Right lobe of liver (tissue), 6 donors: ENCODE data around the gene S1PR3. TPM values are rescaled to one million over a fixed set of nuclear protein-coding genes. Genes with fewer than 3 reads are reported as not detected.

ENCODE experiments used
- ATAC-seq, 4 donors: fragments of 200-7000 bp; cut with Tn5 transposase; one replicate each; pipeline ENCODE4 v1.9.1; 2020; ENCODE audit warnings: mild to moderate bottlenecking in 4 of 4, moderate library complexity in 4 of 4
- DNase-seq, 3 donors: peaks; one replicate each; pipeline ENCODE4 v3.0.0-alpha.2; 2020
- H3K27ac ChIP-seq, 3 donors: fragments of 200-600 bp; one replicate each; pipeline ENCODE4 v1.8.0; 2022
- H3K27me3 ChIP-seq, 2 donors: fragments of 200-600 bp; one replicate each; pipeline ENCODE4 v1.8.0; 2022
- H3K36me3 ChIP-seq, 4 donors: fragments of 200-600 bp; sonication (generic) in 1 of 4; one replicate each; pipeline versions ENCODE4 v1.5.1 to v1.8.0; 2017 to 2022; ENCODE audit warnings: control low read depth in 1 of 4
- H3K4me1 ChIP-seq, 4 donors: fragments of 200-600 bp; sonication (generic) in 1 of 4; one replicate each; pipeline versions ENCODE4 v1.5.1 to v1.8.0; 2017 to 2022; ENCODE audit warnings: control low read depth in 1 of 4
- H3K4me3 ChIP-seq, 3 donors: fragments of 200-600 bp; one replicate each; pipeline ENCODE4 v1.8.0; 2022
- H3K9me3 ChIP-seq, 4 donors: fragments of 200-600 bp; sonication (generic) in 1 of 4; one replicate each; pipeline versions ENCODE4 v1.5.1 to v1.8.0; 2017 to 2022; ENCODE audit warnings: control low read depth in 1 of 4
- CTCF ChIP-seq, 4 donors: fragments of 200-600 bp in 3 of 4; fragments of 450-650 bp in 1 of 4; IDR thresholded peaks; one replicate each; pipeline versions ENCODE4 v1.5.1 to v1.8.0; 2016 to 2022; ENCODE audit warnings: antibody characterized with exemption in 4 of 4, mild to moderate bottlenecking in 2 of 4
- POLR2A ChIP-seq: fragments of 450-650 bp; IDR thresholded peaks from one replicate; pipeline ENCODE4 v1.6.1; 2017; ENCODE audit warnings: antibody characterized with exemption, mild to moderate bottlenecking
- WGBS: methylation state at CpG from one replicate; pipeline ENCODE4 v1.1.6; 2018; ENCODE audit warnings: low coverage, low lambda C conversion rate; ENCODE audit not compliant: insufficient coverage; ENCODE audit errors: missing lambda C conversion rate; 5-methylcytosine and 5-hydroxymethylcytosine counted together
- intact Hi-C, 2 donors: fragments of 100-400 bp; cut with DNase I; formaldehyde crosslinking; loops; one replicate each; pipeline versions ENCODE4 v1.11.2 to v1.14.1; 2022
- total RNA-seq, 6 experiments: library from RNA; depleted of rRNA in 2 of 6; stranded (reverse); fragments of >200 nt in 2 of 6; fragmentation: NEBNext Ultra II Directional in 3 of 6; extraction: Animal tissue kit (Norgen Biotek cat#: 25700) in 3 of 6; gene quantifications; one replicate each; pipeline versions ENCODE4 v1.1.0 to v1.2.4, GENCODE V29; 2016 to 2023
- donor health status: DM: no; HTN: yes; CAD: no.
- donor health status: DM: no; HTN: no; CAD: no.
- donor health status: DM: no; HTN: no; CAD: no.
- donor health status: DM: no; HTN: yes; CAD: no.
- donor health status: DM: no; HTN: yes; CAD: no.

S1PR3 gene
- total RNA-seq, 6 experiments from 2014 or later: 1.0 to 9.5 (median 5.0) TPM

GRCh38 chr9:88951155-88951542 is 40.1 kb upstream of the S1PR3 start:
- DNase-seq: no peak
- Histone ChIP-seq H3K36me3 (no peaks in the 10 kb centered on the region), H3K27ac (no peak overlapping the region), H3K27me3 (no peaks in the 10 kb centered on the region), H3K4me1 (no peaks in the 10 kb centered on the region), H3K9me3 (no peaks in the 10 kb centered on the region), H3K4me3 (no peak overlapping the region)
- TF ChIP-seq POLR2A: no peak
- TF ChIP-seq CTCF (IDR thresholded peaks at IDR 0.05): no peak
- no CpG with 5 or more reads among the region's 1 CpG for WGBS
- ATAC-seq: no peak
- intact Hi-C loops: no loop called here

GRCh38 chr9:88952086-88952615 is 39.1 kb upstream of the S1PR3 start:
- intact Hi-C loops: no loop called here
- ATAC-seq (no peak), DNase-seq (no peak)
- Histone ChIP-seq H3K27me3 (no peaks in the 10 kb centered on the region), H3K27ac (no peak overlapping the region), H3K36me3 (no peaks in the 10 kb centered on the region), H3K4me1 (no peaks in the 10 kb centered on the region), H3K9me3 (no peaks in the 10 kb centered on the region), H3K4me3 (no peak overlapping the region)
- no CpG with 5 or more reads among the region's 2 CpGs for WGBS
- no peak for TF ChIP-seq POLR2A
- TF ChIP-seq CTCF (IDR thresholded peaks at IDR 0.05): no peak

GRCh38 chr9:88952976-88953375 is 38.3 kb upstream of the S1PR3 start:
- no peaks in the 10 kb centered on the region for H3K9me3 ChIP-seq
- no peak for TF ChIP-seq CTCF (IDR thresholded peaks at IDR 0.05)
- TF ChIP-seq POLR2A: no peak
- no peak overlapping the region for H3K4me3 ChIP-seq
- H3K4me1 ChIP-seq: no peaks in the 10 kb centered on the region
- H3K27me3 ChIP-seq: no peaks in the 10 kb centered on the region
- ATAC-seq: peak in 1 of 4 donors; percentile 13
- no peak overlapping the region for H3K27ac ChIP-seq
- no peaks in the 10 kb centered on the region for H3K36me3 ChIP-seq
- DNase-seq: no peak
- intact Hi-C loops: no loop called here
- 100% methylated on average over 1 of the region's 4 CpGs for WGBS

GRCh38 chr9:88953381-88954029 is 37.8 kb upstream of the S1PR3 start:
- no peak for DNase-seq
- Histone ChIP-seq H3K9me3 (no peaks in the 10 kb centered on the region), H3K27me3 (no peaks in the 10 kb centered on the region), H3K4me1 (no peaks in the 10 kb centered on the region), H3K4me3 (no peak overlapping the region), H3K27ac (no peak overlapping the region), H3K36me3 (no peaks in the 10 kb centered on the region)
- intact Hi-C loops: no loop called here
- WGBS: 47% methylated on average over 4 of the region's 6 CpGs
- no peak for TF ChIP-seq POLR2A
- TF ChIP-seq CTCF (IDR thresholded peaks at IDR 0.05): no peak
- peak in 3 of 4 donors; percentile 24 to 38 (median 30) for ATAC-seq
